Cardiac muscle cell (in vitro differentiated cells and primary cell): ENCODE measurements around the gene RAP1GAP. TPM values are rescaled to one million over a fixed set of nuclear protein-coding genes. Genes with fewer than 3 reads are reported as not detected.

Experiments
- DNase-seq, 2 donors: peaks; one replicate each; pipeline versions ENCODE4 v3.0.0 to v3.0.0-alpha.2; 2010 to 2017; ENCODE audit warnings: low read depth in 1 of 2, low spot score in 1 of 2
- H3K27ac ChIP-seq: fragments of 200-600 bp; sonication (generic); 2 replicates; pipeline ENCODE4 v1.5.1; 2016
- H3K27me3 ChIP-seq: fragments of 200-600 bp; sonication (generic); 2 replicates; pipeline ENCODE4 v1.6.0; 2016; ENCODE audit warnings: control low read depth
- H3K36me3 ChIP-seq: fragments of 200-600 bp; sonication (generic); 2 replicates; pipeline ENCODE4 v1.5.1; 2016; ENCODE audit warnings: control low read depth
- H3K4me1 ChIP-seq: fragments of 200-600 bp; sonication (generic); 2 replicates; pipeline ENCODE4 v1.8.1; 2017; ENCODE audit warnings: low read depth, mild to moderate bottlenecking, mixed run types
- H3K4me3 ChIP-seq: fragments of 200-600 bp; sonication (generic); 2 replicates; pipeline ENCODE4 v1.5.1; 2016; ENCODE audit warnings: mild to moderate bottlenecking
- H3K9me3 ChIP-seq: fragments of 200-600 bp; sonication (generic); 2 replicates; pipeline ENCODE4 v1.5.1; 2017; ENCODE audit warnings: low read depth, mild to moderate bottlenecking, control low read depth
- polyA plus RNA-seq: library from polyadenylated mRNA; unstranded; fragments of >200 nt; fragmentation: Nextera tagmentation; extraction: Ambion mirVana; gene quantifications from 2 replicates; pipeline ENCODE4 v1.2.1, GENCODE V29; 2016
- total RNA-seq: library from RNA; depleted of rRNA; stranded (reverse); fragments of >200 nt; gene quantifications from 2 replicates; pipeline ENCODE4 v1.2.3, GENCODE V29; 2016
- TF ChIP-seq, protein P1 (sequence below): IDR thresholded peaks from 2 replicates; pipeline ENCODE4 v1.5.1; 2012; ENCODE audit warnings: low read depth, mild to moderate bottlenecking, low read length

Gene RAP1GAP
- total and polyA plus RNA-seq, 2 experiments from 2014 or later = 5.8 to 7.4 TPM

DNA sequence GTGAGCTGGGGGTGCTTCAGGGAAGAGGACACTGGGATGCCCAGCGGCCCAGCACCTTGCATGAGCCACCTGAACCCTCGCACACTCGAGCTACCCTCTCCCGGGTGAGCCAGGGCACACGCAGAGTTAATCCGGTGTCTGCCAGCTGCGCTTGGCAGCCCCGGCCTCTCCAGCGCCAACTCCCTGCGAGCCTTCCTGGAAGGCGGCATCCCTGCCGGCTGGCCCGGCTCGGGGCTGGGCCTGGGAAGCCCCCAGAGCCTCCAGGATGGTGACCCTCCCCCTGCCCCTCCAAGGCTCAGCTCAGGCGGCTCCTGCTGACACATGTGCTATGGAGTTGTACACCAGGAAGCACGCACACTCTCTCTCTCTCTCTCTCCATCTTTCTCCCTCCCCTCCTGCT lies 48.7 kb downstream of the RAP1GAP start:
- Histone ChIP-seq H3K27me3 (no peaks in the 10 kb centered on the region), H3K27ac (no peak overlapping the region), H3K4me1 (peaks cover 10% of the 10 kb centered on the region), H3K36me3 (no peaks in the 10 kb centered on the region), H3K4me3 (no peak overlapping the region), H3K9me3 (no peaks in the 10 kb centered on the region)
- TF ChIP-seq, protein P1, sequence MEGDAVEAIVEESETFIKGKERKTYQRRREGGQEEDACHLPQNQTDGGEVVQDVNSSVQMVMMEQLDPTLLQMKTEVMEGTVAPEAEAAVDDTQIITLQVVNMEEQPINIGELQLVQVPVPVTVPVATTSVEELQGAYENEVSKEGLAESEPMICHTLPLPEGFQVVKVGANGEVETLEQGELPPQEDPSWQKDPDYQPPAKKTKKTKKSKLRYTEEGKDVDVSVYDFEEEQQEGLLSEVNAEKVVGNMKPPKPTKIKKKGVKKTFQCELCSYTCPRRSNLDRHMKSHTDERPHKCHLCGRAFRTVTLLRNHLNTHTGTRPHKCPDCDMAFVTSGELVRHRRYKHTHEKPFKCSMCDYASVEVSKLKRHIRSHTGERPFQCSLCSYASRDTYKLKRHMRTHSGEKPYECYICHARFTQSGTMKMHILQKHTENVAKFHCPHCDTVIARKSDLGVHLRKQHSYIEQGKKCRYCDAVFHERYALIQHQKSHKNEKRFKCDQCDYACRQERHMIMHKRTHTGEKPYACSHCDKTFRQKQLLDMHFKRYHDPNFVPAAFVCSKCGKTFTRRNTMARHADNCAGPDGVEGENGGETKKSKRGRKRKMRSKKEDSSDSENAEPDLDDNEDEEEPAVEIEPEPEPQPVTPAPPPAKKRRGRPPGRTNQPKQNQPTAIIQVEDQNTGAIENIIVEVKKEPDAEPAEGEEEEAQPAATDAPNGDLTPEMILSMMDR = no peak
- DNase-seq = no peak

DNA sequence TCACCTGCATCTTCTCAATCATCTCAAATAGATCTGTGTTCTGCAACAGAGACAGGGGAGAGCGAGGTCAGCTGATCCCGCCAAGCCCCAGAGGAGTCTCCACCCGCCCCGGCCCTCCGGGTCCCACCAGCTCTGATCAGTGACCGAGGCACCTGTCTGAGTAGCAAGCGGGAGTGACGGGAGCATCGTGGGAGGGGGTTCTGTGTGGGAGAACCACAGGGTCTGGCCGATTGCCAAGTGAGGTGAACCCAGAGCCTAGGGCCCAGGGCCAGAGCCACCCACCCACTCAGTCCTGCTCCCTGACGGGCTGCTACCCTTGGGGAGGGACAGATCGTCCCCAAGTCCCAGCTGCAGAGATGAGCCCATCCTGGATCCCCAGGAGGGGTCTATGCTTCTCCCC lies 49.1 kb downstream of the RAP1GAP start:
- no peak for DNase-seq
- peaks cover 10% of the 10 kb centered on the region for H3K4me1 ChIP-seq
- no peak overlapping the region for H3K4me3 ChIP-seq
- H3K27me3 ChIP-seq = no peaks in the 10 kb centered on the region
- no peak overlapping the region for H3K27ac ChIP-seq
- H3K9me3 ChIP-seq = no peaks in the 10 kb centered on the region
- no peaks in the 10 kb centered on the region for H3K36me3 ChIP-seq
- TF ChIP-seq, protein P1 = no peak

DNA sequence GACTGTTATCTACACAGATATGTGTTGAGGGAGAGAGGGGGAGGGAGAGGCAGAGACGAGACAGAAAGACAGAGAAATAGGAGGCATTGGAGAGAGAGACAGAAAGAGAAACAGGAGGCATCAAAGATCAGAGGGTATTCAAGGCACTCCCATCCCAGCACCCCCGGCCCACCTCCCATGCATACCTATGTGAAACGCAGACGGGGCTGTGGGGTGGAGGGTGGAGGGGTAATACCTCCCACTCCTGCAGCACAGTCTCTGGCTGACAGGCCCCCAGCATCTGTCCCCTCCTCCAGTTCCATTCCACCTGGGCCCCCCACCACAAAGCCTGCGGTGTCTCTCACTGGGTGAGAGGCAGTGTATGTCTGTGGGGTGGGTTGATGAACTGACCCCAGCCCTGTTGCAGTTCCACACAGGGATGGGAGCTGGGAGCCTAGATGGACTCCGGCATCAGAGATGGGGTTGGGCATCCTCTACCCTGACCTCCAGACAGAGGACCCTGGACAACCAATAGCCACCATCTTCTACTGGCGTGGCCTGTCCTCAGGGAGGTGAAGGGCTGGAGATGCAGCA lies 49.7 kb downstream of the RAP1GAP start:
- no peak for DNase-seq
- Histone ChIP-seq H3K27me3 (no peaks in the 10 kb centered on the region), H3K9me3 (no peaks in the 10 kb centered on the region), H3K4me1 (peaks cover 10% of the 10 kb centered on the region), H3K36me3 (no peaks in the 10 kb centered on the region), H3K27ac (no peak overlapping the region), H3K4me3 (no peak overlapping the region)
- TF ChIP-seq, protein P1 = no peak

DNA sequence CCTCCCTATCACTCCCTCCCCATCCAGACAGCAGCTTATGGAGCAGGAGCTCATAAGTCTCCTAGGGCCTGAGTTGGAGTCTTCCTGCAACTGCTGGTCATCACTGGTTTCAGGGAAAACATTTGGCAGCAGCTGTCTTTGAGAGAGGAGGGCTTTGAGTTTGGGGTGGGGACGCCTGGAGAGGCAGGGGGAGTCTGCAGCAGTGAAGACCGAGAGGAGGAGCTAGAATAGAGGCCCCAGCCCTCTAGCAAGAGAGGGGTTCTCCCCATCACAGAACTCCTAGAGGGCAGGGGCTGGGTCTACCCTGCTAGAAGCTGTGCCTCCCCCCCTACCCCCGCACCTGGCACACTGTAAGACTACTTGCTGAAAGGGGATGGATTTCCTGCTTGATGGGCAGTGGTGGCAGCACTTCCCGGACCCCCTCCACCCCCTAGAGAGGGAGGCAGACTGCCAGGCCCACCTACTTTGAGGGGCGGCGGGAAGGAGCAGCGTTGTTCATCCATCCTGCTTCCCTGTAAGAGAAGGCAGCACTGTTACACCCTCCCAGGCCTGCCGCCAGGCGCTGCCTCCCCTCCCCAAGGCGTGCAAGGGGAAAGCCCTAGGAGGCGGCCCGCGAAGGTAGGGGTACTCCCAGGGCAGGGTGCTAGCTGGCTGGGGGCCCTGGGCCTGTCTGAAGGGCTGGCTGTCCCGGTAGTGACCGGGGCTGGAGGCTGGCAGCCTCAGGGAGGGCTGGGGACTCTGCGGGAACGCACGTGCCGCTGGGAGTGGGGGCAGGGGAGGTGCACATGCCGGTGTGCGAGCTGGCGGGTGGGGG lies 50.4 kb downstream of the RAP1GAP start:
- no peak overlapping the region for H3K27ac ChIP-seq
- peaks cover 10% of the 10 kb centered on the region for H3K4me1 ChIP-seq
- H3K27me3 ChIP-seq = no peaks in the 10 kb centered on the region
- H3K36me3 ChIP-seq = no peaks in the 10 kb centered on the region
- peak in 1 of 2 donors; percentile 48 for DNase-seq
- TF ChIP-seq, protein P1 = no peak
- no peaks in the 10 kb centered on the region for H3K9me3 ChIP-seq
- no peak overlapping the region for H3K4me3 ChIP-seq

DNA sequence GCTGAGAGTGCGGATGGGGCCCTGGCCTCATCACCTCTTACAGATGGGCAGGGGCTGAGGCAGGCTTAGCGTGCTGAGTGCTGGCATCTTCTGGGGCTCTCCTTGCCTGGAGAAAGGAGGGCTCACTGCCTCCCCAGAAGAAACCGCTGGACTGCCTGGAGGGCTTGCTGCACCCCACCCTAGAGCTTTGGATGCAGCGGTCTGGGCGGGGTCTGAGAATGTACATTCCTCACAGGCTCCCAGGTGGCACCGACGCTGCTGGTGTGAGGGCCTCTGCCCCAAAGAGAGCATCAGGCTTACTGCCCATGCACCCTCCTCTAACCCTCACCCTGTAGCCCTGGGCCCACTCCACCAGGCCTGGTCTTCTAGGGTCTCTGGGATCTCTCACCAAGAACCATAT lies 51.1 kb downstream of the RAP1GAP start:
- Histone ChIP-seq H3K27me3 (no peaks in the 10 kb centered on the region), H3K9me3 (no peaks in the 10 kb centered on the region), H3K27ac (no peak overlapping the region), H3K4me3 (no peak overlapping the region), H3K4me1 (peaks cover 10% of the 10 kb centered on the region), H3K36me3 (no peaks in the 10 kb centered on the region)
- DNase-seq = no peak
- TF ChIP-seq, protein P1 = no peak
